ENCODE results near the gene RASSF4. TPM values are rescaled to one million over a fixed set of nuclear protein-coding genes. Genes with fewer than 3 reads are reported as not detected.

Gene RASSF4
- total RNA-seq, 2 experiments from 2014 or later = 1.2 to 3.1 TPM

GRCh38 chr10:44974082-44974627 lies 14.6 kb downstream of the RASSF4 start:
- H3K4me1 Mint-ChIP-seq = peaks cover 16% of the 10 kb centered on the region
- CTCF ChIA-PET = interaction anchor here (1.3 to 2.7 kb wide), 5 partner anchors 10 to 42 kb away, joined by 4 to 22 read pairs (median 6); partner anchors contain the start of gene RASSF4
- DNase-seq (no peak), ATAC-seq (no peak)
- peak overlapping the region; percentile 79 for H3K27ac Mint-ChIP-seq
- peak overlapping the region; percentile 62 for H3K4me3 Mint-ChIP-seq
- H3K9me3 Mint-ChIP-seq (ENCODE audit: low read depth) = no peaks in the 10 kb centered on the region
- H3K36me3 Mint-ChIP-seq = no peaks in the 10 kb centered on the region
- no peaks in the 10 kb centered on the region for H3K27me3 Mint-ChIP-seq

- peak overlapping the region; percentile 62 for H3K4me3 Mint-ChIP-seq
- peak; percentile 98 for ATAC-seq
These were observed 15.2 kb downstream of the RASSF4 start for GRCh38 chr10:44974628-44975430.

GRCh38 chr10:44975431-44976331 lies 16.1 kb downstream of the RASSF4 start:
- CTCF ChIA-PET = interaction anchor here (0.6 to 2.4 kb wide), 8 partner anchors 9 to 215 kb away, joined by 3 to 24 read pairs (median 4); no protein-coding TSS in a partner anchor
- DNase-seq (no peak), ATAC-seq (no peak)
- Mint-ChIP-seq H3K27ac (no peak overlapping the region), H3K4me3 (no peak overlapping the region), H3K27me3 (no peaks in the 10 kb centered on the region), H3K36me3 (no peaks in the 10 kb centered on the region), H3K9me3 (ENCODE audit: low read depth) (no peaks in the 10 kb centered on the region), H3K4me1 (peaks cover 17% of the 10 kb centered on the region)

More at GRCh38 chr10:44974628-44975430, 15.2 kb downstream of the RASSF4 start:
- Mint-ChIP-seq H3K36me3 (no peaks in the 10 kb centered on the region), H3K27me3 (no peaks in the 10 kb centered on the region), H3K4me1 (peaks cover 13% of the 10 kb centered on the region), H3K27ac (peak overlapping the region; percentile 79), H3K9me3 (ENCODE audit: low read depth) (no peaks in the 10 kb centered on the region)
- peak; percentile 74 for DNase-seq
- CTCF ChIA-PET = interaction anchor here (1.4 to 2.7 kb wide), 7 partner anchors 10 to 42 kb away, joined by 3 to 24 read pairs (median 6); no protein-coding TSS in a partner anchor

GRCh38 chr10:44976352-44977198 lies 17.0 kb downstream of the RASSF4 start:
- Mint-ChIP-seq H3K27ac (no peak overlapping the region), H3K9me3 (ENCODE audit: low read depth) (no peaks in the 10 kb centered on the region), H3K4me1 (peaks cover 23% of the 10 kb centered on the region), H3K4me3 (no peak overlapping the region), H3K27me3 (no peaks in the 10 kb centered on the region), H3K36me3 (no peaks in the 10 kb centered on the region)
- CTCF ChIA-PET = interaction anchor here (1.1 to 2.4 kb wide), 7 partner anchors 10 to 44 kb away, joined by 3 to 24 read pairs (median 5); no protein-coding TSS in a partner anchor
- ATAC-seq (no peak), DNase-seq (no peak)

GRCh38 chr10:44977287-44978212 lies 17.9 kb downstream of the RASSF4 start:
- DNase-seq (no peak), ATAC-seq (no peak)
- Mint-ChIP-seq H3K4me1 (peaks cover 23% of the 10 kb centered on the region), H3K9me3 (ENCODE audit: low read depth) (no peaks in the 10 kb centered on the region), H3K36me3 (no peaks in the 10 kb centered on the region), H3K27me3 (no peaks in the 10 kb centered on the region), H3K4me3 (no peak overlapping the region), H3K27ac (no peak overlapping the region)
- CTCF ChIA-PET = interaction anchor here (1.9 to 2.4 kb wide), 2 partner anchors 11 to 45 kb away, joined by 11 to 24 read pairs; no protein-coding TSS in a partner anchor

GRCh38 chr10:44978213-44978569 lies 18.6 kb downstream of the RASSF4 start:
- H3K4me1 Mint-ChIP-seq = peaks cover 23% of the 10 kb centered on the region
- ATAC-seq (no peak), DNase-seq (no peak)
- H3K9me3 Mint-ChIP-seq (ENCODE audit: low read depth) = no peaks in the 10 kb centered on the region
- H3K36me3 Mint-ChIP-seq = no peaks in the 10 kb centered on the region
- no peak overlapping the region for H3K27ac Mint-ChIP-seq
- CTCF ChIA-PET = no interaction called here
- H3K27me3 Mint-ChIP-seq = no peaks in the 10 kb centered on the region
- no peak overlapping the region for H3K4me3 Mint-ChIP-seq

GRCh38 chr10:44978570-44979280 lies 19.1 kb downstream of the RASSF4 start, which contains the start of gene DEPP1:
Gene DEPP1, minus strand, starts transcription at chr10:44978809. Its CDS starts 779 bp downstream, at chr10:44978030.
- CTCF ChIA-PET = interaction anchor here (1.2 to 1.7 kb wide), 3 partner anchors 10 to 46 kb away, joined by 3 to 7 read pairs (median 4); no protein-coding TSS in a partner anchor
- Mint-ChIP-seq H3K4me1 (peaks cover 20% of the 10 kb centered on the region), H3K36me3 (no peaks in the 10 kb centered on the region), H3K9me3 (ENCODE audit: low read depth) (no peaks in the 10 kb centered on the region), H3K27ac (no peak within 1 kb of the TSS), H3K27me3 (no peaks in the 10 kb centered on the region), H3K4me3 (no peak within 1 kb of the TSS)
- no peak for DNase-seq
- ATAC-seq = no peak

GRCh38 chr10:44979281-44980191 lies 19.9 kb downstream of the RASSF4 start:
- Mint-ChIP-seq H3K27ac (no peak overlapping the region), H3K4me1 (peaks cover 13% of the 10 kb centered on the region), H3K27me3 (no peaks in the 10 kb centered on the region), H3K36me3 (no peaks in the 10 kb centered on the region), H3K9me3 (ENCODE audit: low read depth) (no peaks in the 10 kb centered on the region), H3K4me3 (no peak overlapping the region)
- CTCF ChIA-PET = interaction anchor here (1.2 to 1.7 kb wide), 4 partner anchors 10 to 47 kb away, joined by 3 to 7 read pairs (median 4); no protein-coding TSS in a partner anchor
- ATAC-seq (no peak), DNase-seq (no peak)

- no peak overlapping the region for H3K27ac Mint-ChIP-seq
- CTCF ChIA-PET = interaction anchor here (1.2 to 1.7 kb wide), 4 partner anchors 15 to 48 kb away, joined by 3 to 7 read pairs (median 5); no protein-coding TSS in a partner anchor
- H3K4me3 Mint-ChIP-seq = no peak overlapping the region
- H3K27me3 Mint-ChIP-seq = no peaks in the 10 kb centered on the region
- H3K9me3 Mint-ChIP-seq (ENCODE audit: low read depth) = no peaks in the 10 kb centered on the region
- H3K4me1 Mint-ChIP-seq = peaks cover 10% of the 10 kb centered on the region
- H3K36me3 Mint-ChIP-seq = no peaks in the 10 kb centered on the region
- no peak for DNase-seq
- ATAC-seq = no peak
These were observed 20.9 kb downstream of the RASSF4 start for GRCh38 chr10:44980309-44981171.
